Stimulated activated CD4-positive, alpha-beta T cell treated with anti-CD3 and anti-CD28 coated beads, Interleukin-15, amount 100 ng/mL, for 1 hour (primary cell): Measurements from ENCODE around the gene APLP1.
"Not testable (repeated sequence)": the region's sequence is repeated elsewhere in the genome, so short reads cannot be mapped to it uniquely, and the experiment has no call there.

Experiments
- DNase-seq, 2 donors: peaks; one replicate each; pipeline ENCODE4 v3.0.0-alpha.2; 2020; ENCODE audit warnings: low read depth in 1 of 2, low spot score in 1 of 2

APLP1 gene

GRCh38 chr19:35852029-35852780, 16.2 kb upstream of the APLP1 start, which contains the start of gene NPHS1:
Gene NPHS1, minus strand, starts transcription at chr19:35852504. Its CDS starts 667 bp downstream, at chr19:35851837.
- DNase-seq = no peak

- DNase-seq = no peak
These were observed 15.2 kb upstream of the APLP1 start for GRCh38 chr19:35853038-35853756.

GRCh38 chr19:35856546-35857149, 11.7 kb upstream of the APLP1 start, which contains the start of gene KIRREL2:
Gene KIRREL2, plus strand, starts transcription at chr19:35856911. Its CDS starts 209 bp downstream, at chr19:35857120.
- DNase-seq = peak in 1 of 2 donors; percentile 32

GRCh38 chr19:35858311-35858710, 10.1 kb upstream of the APLP1 start:
- no peak for DNase-seq

- no peak for DNase-seq
These were observed 9.0 kb upstream of the APLP1 start for GRCh38 chr19:35859414-35859813.

GRCh38 chr19:35860436-35860817, 7.9 kb upstream of the APLP1 start:
- DNase-seq = no peak

- DNase-seq = no peak
These were observed 7.3 kb upstream of the APLP1 start for GRCh38 chr19:35860818-35861639.

GRCh38 chr19:35861640-35862160, 6.7 kb upstream of the APLP1 start:
- no peak for DNase-seq

GRCh38 chr19:35862528-35862927, 5.8 kb upstream of the APLP1 start:
- DNase-seq = no peak

- DNase-seq = no peak
These were observed 5.4 kb upstream of the APLP1 start for GRCh38 chr19:35863018-35863417.

- DNase-seq = no peak
These were observed 501 bp downstream of the APLP1 start for GRCh38 chr19:35868823-35869326.

GRCh38 chr19:35869327-35870123, 1.2 kb downstream of the APLP1 start:
- peak; percentile 60 to 75 for DNase-seq

GRCh38 chr19:35870124-35870736, 1.9 kb downstream of the APLP1 start:
- DNase-seq = not testable (repeated sequence)

- DNase-seq = no peak
These were observed 2.4 kb downstream of the APLP1 start for GRCh38 chr19:35870798-35871197.

GRCh38 chr19:35871611-35872010, 3.2 kb downstream of the APLP1 start:
- DNase-seq = no peak

GRCh38 chr19:35872180-35872579, 3.8 kb downstream of the APLP1 start:
- no peak for DNase-seq

GRCh38 chr19:35874392-35874930, 6.1 kb downstream of the APLP1 start:
- no peak for DNase-seq

GRCh38 chr19:35879068-35879467, 10.7 kb downstream of the APLP1 start:
- DNase-seq = no peak

GRCh38 chr19:35879770-35880317, 11.5 kb downstream of the APLP1 start:
- DNase-seq = peak; percentile 38 to 62
